T-helper 17 cell (primary cell): ENCODE measurements around the gene CDC73. TPM values are rescaled to one million over a fixed set of nuclear protein-coding genes. Genes with fewer than 3 reads are reported as not detected.
"Not testable (repeated sequence)": the region's sequence is repeated elsewhere in the genome, so short reads cannot be mapped to it uniquely, and the experiment has no call there.

ENCODE experiments used
- ATAC-seq: fragments of 150-1000 bp; cut with Tn5 transposase; 2 replicates; pipeline ENCODE4 v1.10.0; 2021; ENCODE audit warnings: mild to moderate bottlenecking, moderate library complexity
- DNase-seq, 3 donors: peaks; one replicate each; pipeline versions ENCODE4 v3.0.0 to v3.0.0-alpha.2; 2020 to 2021
- H3K9me3 ChIP-seq: one replicate; pipeline ENCODE4 v1.7.0; 2013; ENCODE audit warnings: low read length, mild to moderate bottlenecking; ENCODE audit not compliant: control insufficient read depth, poor library complexity, severe bottlenecking
- H3K27ac Mint-ChIP-seq: one replicate; pipeline ENCODE4 v1.8.0; 2022; ENCODE audit warnings: mild to moderate bottlenecking, moderate library complexity, mixed read lengths
- H3K27me3 Mint-ChIP-seq: one replicate; pipeline ENCODE4 v1.8.0; 2022; ENCODE audit warnings: mixed read lengths
- H3K36me3 Mint-ChIP-seq: one replicate; pipeline ENCODE4 v1.8.0; 2022; ENCODE audit warnings: low read depth, mixed read lengths
- H3K4me1 Mint-ChIP-seq: one replicate; pipeline ENCODE4 v1.8.0; 2022; ENCODE audit warnings: mild to moderate bottlenecking, mixed read lengths
- H3K4me3 Mint-ChIP-seq: one replicate; pipeline ENCODE4 v1.8.0; 2022; ENCODE audit warnings: mild to moderate bottlenecking, moderate library complexity, mixed read lengths
- total RNA-seq, 4 donors: library from RNA in 2 of 4; stranded (reverse) in 2 of 4; gene quantifications; one replicate each; pipeline ENCODE4 v1.2.3 and lab custom pipeline; 2022 to 2026

The CDC73 gene
- total RNA-seq, 2 donors from 2014 or later, result 73.2 to 84.9 TPM

- Mint-ChIP-seq H3K27me3 (no peaks in the 10 kb centered on the region), H3K36me3 (no peaks in the 10 kb centered on the region), H3K4me3 (no peak overlapping the region), H3K4me1 (peaks cover 32% of the 10 kb centered on the region), H3K27ac (peak overlapping the region; percentile 49)
- H3K9me3 ChIP-seq, result no peaks in the 10 kb centered on the region
- no peak for ATAC-seq
- DNase-seq, result no peak
Observed at GRCh38 chr1:193190096-193190744, 68.4 kb downstream of the CDC73 start.

GRCh38 chr1:193192586-193192985 is 70.8 kb downstream of the CDC73 start:
- H3K27me3 Mint-ChIP-seq, result no peaks in the 10 kb centered on the region
- DNase-seq (no peak), ATAC-seq (no peak)
- no peaks in the 10 kb centered on the region for H3K36me3 Mint-ChIP-seq
- H3K9me3 ChIP-seq, result no peaks in the 10 kb centered on the region
- no peak overlapping the region for H3K27ac Mint-ChIP-seq
- peaks cover 20% of the 10 kb centered on the region for H3K4me1 Mint-ChIP-seq
- H3K4me3 Mint-ChIP-seq, result no peak overlapping the region

GRCh38 chr1:193199940-193200339 is 78.1 kb downstream of the CDC73 start:
- H3K27me3 Mint-ChIP-seq, result no peaks in the 10 kb centered on the region
- no peaks in the 10 kb centered on the region for H3K9me3 ChIP-seq
- no peak for DNase-seq
- no peak overlapping the region for H3K4me3 Mint-ChIP-seq
- ATAC-seq, result no peak
- H3K27ac Mint-ChIP-seq, result no peak overlapping the region
- peaks cover 10% of the 10 kb centered on the region for H3K36me3 Mint-ChIP-seq
- H3K4me1 Mint-ChIP-seq, result peaks cover 15% of the 10 kb centered on the region

GRCh38 chr1:193201021-193201420 is 79.2 kb downstream of the CDC73 start:
- Mint-ChIP-seq H3K4me1 (peaks cover 14% of the 10 kb centered on the region), H3K36me3 (peaks cover 12% of the 10 kb centered on the region), H3K27ac (no peak overlapping the region), H3K27me3 (no peaks in the 10 kb centered on the region), H3K4me3 (no peak overlapping the region)
- no peaks in the 10 kb centered on the region for H3K9me3 ChIP-seq
- DNase-seq (no peak), ATAC-seq (no peak)

- no peak overlapping the region for H3K27ac Mint-ChIP-seq
- ATAC-seq (no peak), DNase-seq (no peak)
- H3K36me3 Mint-ChIP-seq, result peaks cover 2% of the 10 kb centered on the region
- H3K4me1 Mint-ChIP-seq, result peaks cover 9% of the 10 kb centered on the region
- H3K9me3 ChIP-seq, result no peaks in the 10 kb centered on the region
- no peaks in the 10 kb centered on the region for H3K27me3 Mint-ChIP-seq
- no peak overlapping the region for H3K4me3 Mint-ChIP-seq
Observed at GRCh38 chr1:193210996-193211395, 89.2 kb downstream of the CDC73 start.

- DNase-seq (no peak), ATAC-seq (no peak)
- H3K27ac Mint-ChIP-seq, result no peak overlapping the region
- no peaks in the 10 kb centered on the region for H3K9me3 ChIP-seq
- H3K27me3 Mint-ChIP-seq, result no peaks in the 10 kb centered on the region
- no peak overlapping the region for H3K4me3 Mint-ChIP-seq
- peaks cover 2% of the 10 kb centered on the region for H3K36me3 Mint-ChIP-seq
- peaks cover 9% of the 10 kb centered on the region for H3K4me1 Mint-ChIP-seq
Observed at GRCh38 chr1:193211539-193211938, 89.7 kb downstream of the CDC73 start.

GRCh38 chr1:193212637-193213036 is 90.8 kb downstream of the CDC73 start:
- peak overlapping the region; percentile 54 for H3K27ac Mint-ChIP-seq
- DNase-seq, result no peak
- peaks cover 9% of the 10 kb centered on the region for H3K4me1 Mint-ChIP-seq
- H3K36me3 Mint-ChIP-seq, result peaks cover 2% of the 10 kb centered on the region
- no peak for ATAC-seq
- H3K4me3 Mint-ChIP-seq, result no peak overlapping the region
- H3K27me3 Mint-ChIP-seq, result no peaks in the 10 kb centered on the region
- no peaks in the 10 kb centered on the region for H3K9me3 ChIP-seq

- Mint-ChIP-seq H3K4me1 (peaks cover 9% of the 10 kb centered on the region), H3K4me3 (no peak overlapping the region), H3K36me3 (peaks cover 6% of the 10 kb centered on the region), H3K27ac (no peak overlapping the region), H3K27me3 (no peaks in the 10 kb centered on the region)
- no peaks in the 10 kb centered on the region for H3K9me3 ChIP-seq
- ATAC-seq (no peak), DNase-seq (no peak)
Observed at GRCh38 chr1:193213998-193214397, 92.2 kb downstream of the CDC73 start.

- H3K4me3 Mint-ChIP-seq, result no peak overlapping the region
- no peaks in the 10 kb centered on the region for H3K27me3 Mint-ChIP-seq
- H3K4me1 Mint-ChIP-seq, result peaks cover 4% of the 10 kb centered on the region
- ATAC-seq (no peak), DNase-seq (no peak)
- peaks cover 9% of the 10 kb centered on the region for H3K36me3 Mint-ChIP-seq
- no peaks in the 10 kb centered on the region for H3K9me3 ChIP-seq
- no peak overlapping the region for H3K27ac Mint-ChIP-seq
Observed at GRCh38 chr1:193216920-193217319, 95.1 kb downstream of the CDC73 start.

- DNase-seq (no peak), ATAC-seq (no peak)
- Mint-ChIP-seq H3K36me3 (peaks cover 7% of the 10 kb centered on the region), H3K27me3 (no peaks in the 10 kb centered on the region), H3K27ac (no peak overlapping the region), H3K4me1 (peaks cover 9% of the 10 kb centered on the region), H3K4me3 (no peak overlapping the region)
- H3K9me3 ChIP-seq, result no peaks in the 10 kb centered on the region
Observed at GRCh38 chr1:193219391-193219790, 97.6 kb downstream of the CDC73 start.

GRCh38 chr1:193221651-193222050 is 99.8 kb downstream of the CDC73 start:
- no peaks in the 10 kb centered on the region for H3K9me3 ChIP-seq
- no peak overlapping the region for H3K27ac Mint-ChIP-seq
- ATAC-seq, result no peak
- no peaks in the 10 kb centered on the region for H3K27me3 Mint-ChIP-seq
- peaks cover 18% of the 10 kb centered on the region for H3K4me1 Mint-ChIP-seq
- H3K4me3 Mint-ChIP-seq, result no peak overlapping the region
- peaks cover 13% of the 10 kb centered on the region for H3K36me3 Mint-ChIP-seq
- DNase-seq, result no peak

- Mint-ChIP-seq H3K27me3 (no peaks in the 10 kb centered on the region), H3K27ac (no peak overlapping the region), H3K4me3 (no peak overlapping the region), H3K36me3 (peaks cover 13% of the 10 kb centered on the region), H3K4me1 (peaks cover 18% of the 10 kb centered on the region)
- ATAC-seq (no peak), DNase-seq (no peak)
- H3K9me3 ChIP-seq, result no peaks in the 10 kb centered on the region
Observed at GRCh38 chr1:193222056-193222615, 100.3 kb downstream of the CDC73 start.

- H3K27me3 Mint-ChIP-seq, result no peaks in the 10 kb centered on the region
- H3K36me3 Mint-ChIP-seq, result peaks cover 6% of the 10 kb centered on the region
- peak overlapping the region; percentile 11 for H3K27ac Mint-ChIP-seq
- H3K4me1 Mint-ChIP-seq, result peaks cover 9% of the 10 kb centered on the region
- no peak overlapping the region for H3K4me3 Mint-ChIP-seq
- no peaks in the 10 kb centered on the region for H3K9me3 ChIP-seq
- DNase-seq (no peak), ATAC-seq (no peak)
Observed at GRCh38 chr1:193229136-193229535, 107.3 kb downstream of the CDC73 start.

GRCh38 chr1:193231146-193231545 is 109.3 kb downstream of the CDC73 start:
- not testable (repeated sequence) for H3K4me3 Mint-ChIP-seq, H3K9me3 ChIP-seq, ATAC-seq, H3K4me1 Mint-ChIP-seq, H3K27ac Mint-ChIP-seq, H3K36me3 Mint-ChIP-seq, DNase-seq, H3K27me3 Mint-ChIP-seq
